MM.1S (cell line): ENCODE data around the gene CHMP2A.

ENCODE experiments used
- EZH2phosphoT487 ChIP-seq: fragments of 300-600 bp; sonication (generic); IDR thresholded peaks from 2 replicates; pipeline ENCODE4 v1.6.1; 2018; ENCODE audit warnings: antibody characterized with exemption, low read length
- TF ChIP-seq, protein P1 (sequence below): fragments of 300-600 bp; sonication (generic); IDR thresholded peaks from 2 replicates; pipeline ENCODE4 v1.5.1; 2016; ENCODE audit warnings: antibody characterized with exemption, low read length, mixed read lengths

DNA sequence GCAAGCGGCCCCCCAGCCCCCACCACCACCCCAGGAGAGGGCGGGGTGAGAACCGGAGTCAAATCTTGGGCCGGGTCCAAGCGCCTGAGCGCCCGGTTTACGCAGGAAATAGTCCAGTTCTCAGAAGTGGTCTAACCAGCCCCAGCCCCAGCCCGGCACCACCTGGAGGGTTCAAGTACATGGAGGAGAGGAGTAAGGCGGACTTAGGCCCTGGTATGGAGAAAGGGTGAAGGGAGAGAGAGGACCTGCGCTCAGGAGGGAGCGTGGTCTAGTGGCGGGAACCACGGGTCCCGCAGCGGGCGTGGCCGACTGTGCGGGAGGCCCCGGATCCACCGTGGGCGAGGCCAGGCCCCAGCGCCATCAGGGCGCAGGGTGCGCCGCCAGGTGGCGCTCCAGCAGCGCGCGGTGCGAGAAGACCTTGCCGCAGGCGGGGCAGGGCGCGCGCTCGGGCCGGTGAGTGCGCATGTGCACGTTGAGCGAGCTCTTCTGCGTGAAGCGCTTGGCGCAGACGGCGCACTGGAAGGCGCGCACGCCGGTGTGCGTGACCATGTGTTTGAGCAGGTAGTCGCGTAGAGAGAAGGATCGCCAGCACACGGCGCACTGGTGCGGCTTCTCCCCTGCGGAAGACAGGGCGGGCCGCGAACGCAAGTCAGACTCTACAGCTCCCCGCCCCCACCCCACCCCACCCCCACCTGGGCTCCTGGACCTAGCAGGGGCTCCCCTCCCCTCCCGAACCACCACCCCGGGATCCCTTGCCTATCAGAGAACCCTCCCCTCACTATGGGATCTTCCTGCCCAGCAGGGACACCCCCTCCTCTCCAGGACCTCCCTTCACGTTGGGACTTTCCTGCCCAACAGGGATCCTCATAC lies 41.0 kb downstream of the CHMP2A start:
- TF ChIP-seq, protein P1, sequence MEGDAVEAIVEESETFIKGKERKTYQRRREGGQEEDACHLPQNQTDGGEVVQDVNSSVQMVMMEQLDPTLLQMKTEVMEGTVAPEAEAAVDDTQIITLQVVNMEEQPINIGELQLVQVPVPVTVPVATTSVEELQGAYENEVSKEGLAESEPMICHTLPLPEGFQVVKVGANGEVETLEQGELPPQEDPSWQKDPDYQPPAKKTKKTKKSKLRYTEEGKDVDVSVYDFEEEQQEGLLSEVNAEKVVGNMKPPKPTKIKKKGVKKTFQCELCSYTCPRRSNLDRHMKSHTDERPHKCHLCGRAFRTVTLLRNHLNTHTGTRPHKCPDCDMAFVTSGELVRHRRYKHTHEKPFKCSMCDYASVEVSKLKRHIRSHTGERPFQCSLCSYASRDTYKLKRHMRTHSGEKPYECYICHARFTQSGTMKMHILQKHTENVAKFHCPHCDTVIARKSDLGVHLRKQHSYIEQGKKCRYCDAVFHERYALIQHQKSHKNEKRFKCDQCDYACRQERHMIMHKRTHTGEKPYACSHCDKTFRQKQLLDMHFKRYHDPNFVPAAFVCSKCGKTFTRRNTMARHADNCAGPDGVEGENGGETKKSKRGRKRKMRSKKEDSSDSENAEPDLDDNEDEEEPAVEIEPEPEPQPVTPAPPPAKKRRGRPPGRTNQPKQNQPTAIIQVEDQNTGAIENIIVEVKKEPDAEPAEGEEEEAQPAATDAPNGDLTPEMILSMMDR, result no peak
- TF ChIP-seq EZH2phosphoT487, result no peak
